Sigmoid colon (tissue), 4 donors: ENCODE measurements around the gene ELF2.

Source experiments
- CTCF ChIP-seq, 4 experiments: fragments of 450-650 bp in 3 of 4; fragments of 200-600 bp in 1 of 4; IDR thresholded peaks; one replicate each; pipeline ENCODE4 v1.5.1; 2016 to 2019; ENCODE audit warnings: antibody characterized with exemption in 4 of 4, mild to moderate bottlenecking in 3 of 4, moderate library complexity in 2 of 4
- EP300 ChIP-seq, 4 donors: sonication (generic); formaldehyde crosslinking; IDR thresholded peaks; one replicate each; pipeline ENCODE4 v1.6.1; 2017; ENCODE audit warnings: antibody characterized with exemption in 4 of 4
- POLR2A ChIP-seq, 2 donors: fragments of 450-650 bp; IDR thresholded peaks; one replicate each; pipeline ENCODE4 v1.6.1; 2016; ENCODE audit warnings: antibody characterized with exemption in 2 of 2, mild to moderate bottlenecking in 2 of 2, moderate library complexity in 2 of 2

- TF ChIP-seq CTCF (IDR thresholded peaks at IDR 0.05), result no peak
- peak in 1 of 2 donors; percentile 24 for TF ChIP-seq POLR2A (IDR thresholded peaks at IDR 0.05)
- peak in 2 of 4 donors; percentile 30 to 44 for TF ChIP-seq EP300 (IDR thresholded peaks at IDR 0.05)
Observed at GRCh38 chr4:139177049-139177868, at the start of gene ELF2.
